Mesothelial cell of epicardium (in vitro differentiated cells): ENCODE data around the gene ZMYM1. TPM values are rescaled to one million over a fixed set of nuclear protein-coding genes. Genes with fewer than 3 reads are reported as not detected.
"Not testable (repeated sequence)": the region's sequence is repeated elsewhere in the genome, so short reads cannot be mapped to it uniquely, and the experiment has no call there.

Source experiments
- DNase-seq, 2 experiments: peaks; one replicate each; pipeline ENCODE4 v3.0.0; 2021; ENCODE audit warnings: low spot score in 2 of 2; ENCODE audit not compliant: unreplicated experiment in 2 of 2
- H3K27ac Mint-ChIP-seq: 2 replicates; pipeline ENCODE4 v1.8.0; 2021; ENCODE audit warnings: mixed read lengths
- H3K27me3 Mint-ChIP-seq: 2 replicates; pipeline ENCODE4 v1.8.0; 2021; ENCODE audit warnings: low read depth, mixed read lengths
- H3K36me3 Mint-ChIP-seq: 2 replicates; pipeline ENCODE4 v1.8.0; 2021; ENCODE audit warnings: mixed read lengths
- H3K4me1 Mint-ChIP-seq: 2 replicates; pipeline ENCODE4 v1.8.0; 2021; ENCODE audit warnings: mixed read lengths
- H3K4me3 Mint-ChIP-seq: 2 replicates; pipeline ENCODE4 v1.8.0; 2021; ENCODE audit warnings: mild to moderate bottlenecking, moderate library complexity, mixed read lengths
- H3K9me3 Mint-ChIP-seq: 2 replicates; pipeline ENCODE4 v1.8.0; 2021; ENCODE audit warnings: mixed read lengths
- total RNA-seq: library from RNA; stranded (reverse); gene quantifications from 3 replicates; pipeline ENCODE4 v1.2.1, GENCODE V29; 2021
- TF ChIP-seq, protein P1 (sequence below): fragments of 200-600 bp; sonication (generic); IDR thresholded peaks from one replicate; pipeline ENCODE4 v1.5.0; 2021; ENCODE audit warnings: antibody characterized with exemption; ENCODE audit not compliant: unreplicated experiment

Gene ZMYM1
- total RNA-seq, 1 donor from 2014 or later = 24.2 TPM

- H3K27me3 Mint-ChIP-seq = no peaks in the 10 kb centered on the region
Observed at GRCh38 chr1:35120458-35121133, 41.4 kb downstream of the ZMYM1 start.

DNA sequence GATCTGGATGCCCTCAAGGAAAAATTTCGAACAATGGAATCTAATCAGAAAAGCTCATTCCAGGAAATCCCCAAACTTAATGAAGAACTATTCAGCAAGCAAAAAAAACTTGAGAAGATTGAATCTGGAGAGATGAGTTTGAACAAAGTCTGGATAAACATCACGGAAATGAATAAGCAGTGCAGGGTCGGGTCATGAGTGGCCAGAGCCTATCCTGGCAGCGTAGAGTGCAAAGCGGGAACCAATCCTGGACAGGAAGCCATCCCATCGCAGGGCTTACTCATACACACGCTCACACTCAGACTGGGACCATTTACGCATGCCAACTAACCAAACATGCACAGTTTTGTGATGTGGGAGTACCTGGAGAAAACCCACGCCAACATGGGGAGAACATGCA is 43.1 kb downstream of the ZMYM1 start:
- peaks cover 11% of the 10 kb centered on the region for H3K9me3 Mint-ChIP-seq
- H3K27ac Mint-ChIP-seq = no peak overlapping the region
- H3K27me3 Mint-ChIP-seq = no peaks in the 10 kb centered on the region

More at GRCh38 chr1:35120458-35121133, 41.4 kb downstream of the ZMYM1 start:
- Mint-ChIP-seq H3K9me3 (peaks cover 8% of the 10 kb centered on the region), H3K27ac (no peak overlapping the region), H3K4me1 (no peaks in the 10 kb centered on the region), H3K36me3 (peaks cover 11% of the 10 kb centered on the region), H3K4me3 (no peak overlapping the region)
- no peak for DNase-seq
- TF ChIP-seq, protein P1, sequence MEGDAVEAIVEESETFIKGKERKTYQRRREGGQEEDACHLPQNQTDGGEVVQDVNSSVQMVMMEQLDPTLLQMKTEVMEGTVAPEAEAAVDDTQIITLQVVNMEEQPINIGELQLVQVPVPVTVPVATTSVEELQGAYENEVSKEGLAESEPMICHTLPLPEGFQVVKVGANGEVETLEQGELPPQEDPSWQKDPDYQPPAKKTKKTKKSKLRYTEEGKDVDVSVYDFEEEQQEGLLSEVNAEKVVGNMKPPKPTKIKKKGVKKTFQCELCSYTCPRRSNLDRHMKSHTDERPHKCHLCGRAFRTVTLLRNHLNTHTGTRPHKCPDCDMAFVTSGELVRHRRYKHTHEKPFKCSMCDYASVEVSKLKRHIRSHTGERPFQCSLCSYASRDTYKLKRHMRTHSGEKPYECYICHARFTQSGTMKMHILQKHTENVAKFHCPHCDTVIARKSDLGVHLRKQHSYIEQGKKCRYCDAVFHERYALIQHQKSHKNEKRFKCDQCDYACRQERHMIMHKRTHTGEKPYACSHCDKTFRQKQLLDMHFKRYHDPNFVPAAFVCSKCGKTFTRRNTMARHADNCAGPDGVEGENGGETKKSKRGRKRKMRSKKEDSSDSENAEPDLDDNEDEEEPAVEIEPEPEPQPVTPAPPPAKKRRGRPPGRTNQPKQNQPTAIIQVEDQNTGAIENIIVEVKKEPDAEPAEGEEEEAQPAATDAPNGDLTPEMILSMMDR = no peak

GRCh38 chr1:35126546-35126945 is 47.4 kb downstream of the ZMYM1 start:
- no peak overlapping the region for H3K4me3 Mint-ChIP-seq
- TF ChIP-seq, protein P1 = no peak
- no peak overlapping the region for H3K27ac Mint-ChIP-seq
- H3K36me3 Mint-ChIP-seq = peaks cover 2% of the 10 kb centered on the region
- no peaks in the 10 kb centered on the region for H3K4me1 Mint-ChIP-seq
- no peaks in the 10 kb centered on the region for H3K27me3 Mint-ChIP-seq
- H3K9me3 Mint-ChIP-seq = peaks cover 26% of the 10 kb centered on the region
- DNase-seq = no peak

More for the DNA sequence above, 43.1 kb downstream of the ZMYM1 start:
- Mint-ChIP-seq H3K4me1 (no peaks in the 10 kb centered on the region), H3K4me3 (no peak overlapping the region), H3K36me3 (peaks cover 5% of the 10 kb centered on the region)
- TF ChIP-seq, protein P1 = no peak
- DNase-seq = no peak

DNA sequence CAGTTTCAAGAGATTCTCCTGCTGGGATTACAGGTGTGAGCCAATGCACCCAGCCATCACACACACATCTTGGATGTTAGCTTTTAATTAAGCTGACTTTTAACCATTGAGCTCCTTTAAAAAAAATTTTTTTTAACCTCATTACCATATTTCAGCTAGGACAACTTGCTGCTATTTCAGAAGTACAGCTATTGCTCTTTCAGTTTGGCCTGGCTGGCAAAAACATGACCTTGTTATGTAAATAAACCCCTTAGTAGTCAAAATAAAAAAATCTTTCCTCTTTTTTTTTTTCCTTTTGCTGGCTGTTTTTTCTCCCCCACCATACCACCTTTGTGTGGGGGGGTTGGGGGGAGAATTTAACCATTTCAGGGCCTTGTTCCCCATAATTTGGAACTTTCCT is 49.9 kb downstream of the ZMYM1 start:
- DNase-seq = no peak
- no peaks in the 10 kb centered on the region for H3K27me3 Mint-ChIP-seq
- H3K27ac Mint-ChIP-seq = no peak overlapping the region
- H3K4me3 Mint-ChIP-seq = no peak overlapping the region
- peaks cover 24% of the 10 kb centered on the region for H3K9me3 Mint-ChIP-seq
- TF ChIP-seq, protein P1 = no peak
- H3K4me1 Mint-ChIP-seq = no peaks in the 10 kb centered on the region
- H3K36me3 Mint-ChIP-seq = peaks cover 2% of the 10 kb centered on the region

GRCh38 chr1:35136780-35137179 is 57.6 kb downstream of the ZMYM1 start:
- DNase-seq = no peak
- no peaks in the 10 kb centered on the region for H3K4me1 Mint-ChIP-seq
- H3K9me3 Mint-ChIP-seq = no peaks in the 10 kb centered on the region
- H3K4me3 Mint-ChIP-seq = no peak overlapping the region
- H3K36me3 Mint-ChIP-seq = no peaks in the 10 kb centered on the region
- TF ChIP-seq, protein P1 = no peak
- peaks cover 19% of the 10 kb centered on the region for H3K27me3 Mint-ChIP-seq
- no peak overlapping the region for H3K27ac Mint-ChIP-seq

DNA sequence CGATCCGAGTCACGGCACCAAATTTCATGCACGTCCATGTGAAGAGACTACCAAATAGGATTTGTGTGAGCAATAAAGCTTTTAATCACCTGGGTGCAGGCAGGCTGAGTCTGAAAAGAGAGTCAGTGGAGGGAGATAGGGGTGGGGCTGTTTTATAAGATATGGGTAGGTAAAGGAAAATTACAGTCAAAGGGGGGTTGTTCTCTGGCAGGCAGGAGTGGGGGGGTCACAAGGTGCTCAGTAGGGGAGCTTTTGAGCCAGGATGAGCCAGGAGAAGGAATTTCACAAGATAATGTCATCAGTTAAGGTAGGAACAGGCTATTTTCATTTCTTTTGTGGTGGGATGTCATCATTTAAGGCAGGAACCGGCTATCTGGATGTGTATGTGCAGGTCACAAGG is 58.4 kb downstream of the ZMYM1 start:
- not testable (repeated sequence) for H3K4me3 Mint-ChIP-seq, H3K27ac Mint-ChIP-seq, H3K36me3 Mint-ChIP-seq, DNase-seq, H3K9me3 Mint-ChIP-seq, H3K4me1 Mint-ChIP-seq
- peaks cover 19% of the 10 kb centered on the region for H3K27me3 Mint-ChIP-seq

GRCh38 chr1:35142294-35142693 is 63.1 kb downstream of the ZMYM1 start:
- H3K36me3 Mint-ChIP-seq, H3K9me3 Mint-ChIP-seq, DNase-seq, H3K27ac Mint-ChIP-seq, H3K27me3 Mint-ChIP-seq, H3K4me3 Mint-ChIP-seq: not testable (repeated sequence)
- H3K4me1 Mint-ChIP-seq = peaks cover 41% of the 10 kb centered on the region

DNA sequence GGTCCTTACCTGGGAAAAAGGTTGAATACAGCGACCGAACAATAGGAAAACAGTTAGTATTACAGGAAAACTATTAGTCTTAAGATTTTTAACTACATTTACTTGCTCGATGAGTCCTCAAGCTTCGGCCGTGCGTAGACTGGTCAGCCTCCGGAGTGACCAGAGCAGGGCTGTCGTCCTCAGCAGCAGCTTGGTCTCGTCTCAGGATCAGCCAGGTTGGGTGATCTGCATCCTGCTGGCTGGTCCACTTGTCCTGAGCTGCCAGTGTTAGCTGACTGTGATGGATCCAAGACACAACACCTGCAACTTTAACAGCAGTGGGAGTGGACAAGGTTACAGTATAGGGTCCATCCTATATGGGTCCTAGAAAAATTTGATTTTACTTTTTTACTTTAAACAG is 63.5 kb downstream of the ZMYM1 start:
- not testable (repeated sequence) for H3K27ac Mint-ChIP-seq, H3K36me3 Mint-ChIP-seq, H3K27me3 Mint-ChIP-seq, H3K9me3 Mint-ChIP-seq, DNase-seq
- H3K4me1 Mint-ChIP-seq = peaks cover 41% of the 10 kb centered on the region
- peak overlapping the region; percentile 21 for H3K4me3 Mint-ChIP-seq
